ENCODE measurements around the gene CAMK1.

- TF ChIP-seq POLR2A (IDR thresholded peaks at IDR 0.05; ENCODE audit: low read length) (no peak), GATA1 (IDR thresholded peaks at IDR 0.05; ENCODE audit: low read depth, low read length) (no peak)
Observed at GRCh38 chr3:9795207-9795606, 25.5 kb upstream of the CAMK1 start.

Measured in erythroblast (primary cell).